SK-N-SH treated with all-trans-retinoic acid at 6 μM for 48 hours (cell line): ENCODE results near the gene CACNA1D.

Experiments
- ATAC-seq: fragments of 200-7000 bp; cut with Tn5 transposase; 3 replicates; pipeline ENCODE4 v1.9.1; 2020; ENCODE audit warnings: mild to moderate bottlenecking, moderate library complexity
- ARNTL ChIP-seq: fragments of 450-650 bp; formaldehyde crosslinking; IDR thresholded peaks from 2 replicates; pipeline ENCODE4 v1.5.0; 2020; ENCODE audit warnings: low read depth, mild to moderate bottlenecking, moderate library complexity, borderline replicate concordance
- CREB5 ChIP-seq: fragments of 250-450 bp; sonication (Bioruptor Pico); IDR thresholded peaks from 2 replicates; pipeline ENCODE4 v1.5.1; 2020; ENCODE audit warnings: low read depth, mild to moderate bottlenecking, moderate library complexity
- CSDC2 ChIP-seq: fragments of 250-450 bp; sonication (Bioruptor Pico); IDR thresholded peaks from 2 replicates; pipeline ENCODE4 v1.5.0; 2020; ENCODE audit warnings: mild to moderate bottlenecking, moderate library complexity
- CSRNP3 ChIP-seq: fragments of 250-450 bp; sonication (Bioruptor Pico); IDR thresholded peaks from 2 replicates; pipeline ENCODE4 v1.5.1; 2021; ENCODE audit warnings: mild to moderate bottlenecking, moderate library complexity
- ESRRG ChIP-seq: fragments of 250-450 bp; sonication (Bioruptor Pico); IDR thresholded peaks from 2 replicates; pipeline ENCODE4 v1.6.1; 2021; ENCODE audit warnings: mild to moderate bottlenecking
- GLIS3 ChIP-seq: fragments of 250-450 bp; sonication (Bioruptor Pico); IDR thresholded peaks from 2 replicates; pipeline ENCODE4 v1.5.0; 2020; ENCODE audit warnings: mild to moderate bottlenecking, moderate library complexity
- ISL1 ChIP-seq: fragments of 250-450 bp; sonication (Bioruptor Pico); IDR thresholded peaks from 2 replicates; pipeline ENCODE4 v2.1.2; 2022; ENCODE audit warnings: mild to moderate bottlenecking, moderate library complexity
- OSR1 ChIP-seq: fragments of 250-450 bp; sonication (Bioruptor Pico); IDR thresholded peaks from 2 replicates; pipeline ENCODE4 v1.8.0; 2022; ENCODE audit warnings: moderate library complexity, mild to moderate bottlenecking, inconsistent platforms
- PATZ1 ChIP-seq: fragments of 250-450 bp; sonication (Bioruptor Pico); IDR thresholded peaks from 2 replicates; pipeline ENCODE4 v1.8.0; 2020; ENCODE audit warnings: mild to moderate bottlenecking, moderate library complexity, borderline replicate concordance
- POU6F1 ChIP-seq: fragments of 250-450 bp; sonication (Bioruptor Pico); IDR thresholded peaks from 2 replicates; pipeline ENCODE4 v1.8.0; 2021; ENCODE audit warnings: low read depth, mild to moderate bottlenecking, moderate library complexity, borderline replicate concordance
- PPARA ChIP-seq: fragments of 250-450 bp; sonication (Bioruptor Pico); IDR thresholded peaks from 2 replicates; pipeline ENCODE4 v1.5.0; 2020; ENCODE audit warnings: mild to moderate bottlenecking, borderline replicate concordance
- RARB ChIP-seq: fragments of 250-450 bp; sonication (Bioruptor Pico); IDR thresholded peaks from 2 replicates; pipeline ENCODE4 v1.8.0; 2021; ENCODE audit warnings: mild to moderate bottlenecking, moderate library complexity
- SNAI2 ChIP-seq: fragments of 250-450 bp; sonication (Bioruptor Pico); IDR thresholded peaks from 2 replicates; pipeline ENCODE4 v1.5.0; 2020; ENCODE audit warnings: mild to moderate bottlenecking, moderate library complexity
- TCF4 ChIP-seq: fragments of 250-450 bp; sonication (Bioruptor Pico); IDR thresholded peaks from 2 replicates; pipeline ENCODE4 v1.8.0; 2021; ENCODE audit warnings: mild to moderate bottlenecking, moderate library complexity, borderline replicate concordance
- TOX ChIP-seq: fragments of 250-450 bp; sonication (Bioruptor Pico); IDR thresholded peaks from 2 replicates; pipeline ENCODE4 v1.8.0; 2021; ENCODE audit warnings: mild to moderate bottlenecking, moderate library complexity, borderline replicate concordance
- TSHZ2 ChIP-seq: fragments of 250-450 bp; sonication (Bioruptor Pico); IDR thresholded peaks from 2 replicates; pipeline ENCODE4 v1.5.0; 2020; ENCODE audit warnings: mild to moderate bottlenecking, moderate library complexity
- ZC3H10 ChIP-seq: fragments of 250-450 bp; sonication (Bioruptor Pico); IDR thresholded peaks from 2 replicates; pipeline ENCODE4 v1.5.1; 2021; ENCODE audit warnings: mild to moderate bottlenecking, moderate library complexity
- ZFP3 ChIP-seq: fragments of 250-450 bp; sonication (Bioruptor Pico); IDR thresholded peaks from 2 replicates; pipeline ENCODE4 v1.5.0; 2020; ENCODE audit warnings: mild to moderate bottlenecking, moderate library complexity
- ZNF565 ChIP-seq: fragments of 450-650 bp; formaldehyde crosslinking; conservative IDR thresholded peaks from 2 replicates; pipeline ENCODE4 v1.5.0; 2020; ENCODE audit warnings: low read depth, mild to moderate bottlenecking, moderate library complexity
- ZNF70 ChIP-seq: fragments of 450-650 bp; formaldehyde crosslinking; IDR thresholded peaks from 2 replicates; pipeline ENCODE4 v1.5.0; 2020; ENCODE audit warnings: mild to moderate bottlenecking, moderate library complexity
- ZNF8 ChIP-seq: fragments of 450-650 bp; formaldehyde crosslinking; IDR thresholded peaks from 2 replicates; pipeline ENCODE4 v1.5.0; 2020; ENCODE audit warnings: mild to moderate bottlenecking, moderate library complexity

CACNA1D gene

GRCh38 chr3:53766706-53767105 is 272.3 kb downstream of the CACNA1D start:
- ATAC-seq, result no peak
- TF ChIP-seq GLIS3 (CRISPR knock-in tag) (no peak), TOX (CRISPR knock-in tag) (no peak), SNAI2 (CRISPR knock-in tag) (no peak), PPARA (CRISPR knock-in tag) (no peak), ESRRG (CRISPR knock-in tag) (no peak), ZNF8 (CRISPR knock-in tag) (no peak)
- TF ChIP-seq, all 23 proteins: peak for 0

- TF ChIP-seq TCF4 (CRISPR knock-in tag), result no peak
- TF ChIP-seq ZC3H10 (CRISPR knock-in tag), result no peak
- no peak for TF ChIP-seq OSR1 (CRISPR knock-in tag)
- no peak for TF ChIP-seq ZNF8 (CRISPR knock-in tag)
- TF ChIP-seq ZNF565, result no peak
- no peak for TF ChIP-seq PPARA (CRISPR knock-in tag)
- TF ChIP-seq ISL1 (CRISPR knock-in tag), result no peak
- no peak for TF ChIP-seq TSHZ2 (CRISPR knock-in tag)
- no peak for TF ChIP-seq SNAI2 (CRISPR knock-in tag)
- TF ChIP-seq ZFP3 (CRISPR knock-in tag), result no peak
- no peak for TF ChIP-seq ARNTL (CRISPR knock-in tag)
- TF ChIP-seq PATZ1, result no peak
- TF ChIP-seq CSDC2 (CRISPR knock-in tag), result no peak
- TF ChIP-seq RARB (CRISPR knock-in tag), result no peak
- no peak for TF ChIP-seq CREB5 (CRISPR knock-in tag)
- no peak for TF ChIP-seq POU6F1 (CRISPR knock-in tag)
- TF ChIP-seq CSRNP3 (CRISPR knock-in tag), result no peak
- TF ChIP-seq ESRRG (CRISPR knock-in tag), result no peak
- TF ChIP-seq ZNF70 (CRISPR knock-in tag), result no peak
- no peak for ATAC-seq
Measured at GRCh38 chr3:53768478-53769459, 274.4 kb downstream of the CACNA1D start.
